Measurements from ENCODE around the gene PSMA6.

DNA sequence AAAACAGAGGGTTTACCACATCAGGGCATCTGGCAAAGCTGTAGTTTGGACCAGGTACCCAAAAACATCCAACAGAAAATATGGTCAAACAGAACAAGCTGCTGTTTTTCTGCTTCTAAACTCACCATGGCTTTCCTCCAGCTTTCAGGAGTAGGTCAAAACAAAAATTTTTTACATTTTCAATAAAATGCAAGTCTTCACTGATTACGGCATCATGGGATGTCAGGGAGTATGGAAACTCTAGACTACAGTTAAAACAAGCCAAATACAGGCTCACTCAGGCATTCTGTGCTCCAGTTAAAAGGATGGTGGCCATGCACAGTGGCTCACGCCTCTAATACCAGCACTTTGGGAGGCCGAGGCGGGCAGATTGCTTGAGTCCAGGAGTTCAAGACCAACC is 47.1 kb upstream of the PSMA6 start:
- TF ChIP-seq, protein P1, sequence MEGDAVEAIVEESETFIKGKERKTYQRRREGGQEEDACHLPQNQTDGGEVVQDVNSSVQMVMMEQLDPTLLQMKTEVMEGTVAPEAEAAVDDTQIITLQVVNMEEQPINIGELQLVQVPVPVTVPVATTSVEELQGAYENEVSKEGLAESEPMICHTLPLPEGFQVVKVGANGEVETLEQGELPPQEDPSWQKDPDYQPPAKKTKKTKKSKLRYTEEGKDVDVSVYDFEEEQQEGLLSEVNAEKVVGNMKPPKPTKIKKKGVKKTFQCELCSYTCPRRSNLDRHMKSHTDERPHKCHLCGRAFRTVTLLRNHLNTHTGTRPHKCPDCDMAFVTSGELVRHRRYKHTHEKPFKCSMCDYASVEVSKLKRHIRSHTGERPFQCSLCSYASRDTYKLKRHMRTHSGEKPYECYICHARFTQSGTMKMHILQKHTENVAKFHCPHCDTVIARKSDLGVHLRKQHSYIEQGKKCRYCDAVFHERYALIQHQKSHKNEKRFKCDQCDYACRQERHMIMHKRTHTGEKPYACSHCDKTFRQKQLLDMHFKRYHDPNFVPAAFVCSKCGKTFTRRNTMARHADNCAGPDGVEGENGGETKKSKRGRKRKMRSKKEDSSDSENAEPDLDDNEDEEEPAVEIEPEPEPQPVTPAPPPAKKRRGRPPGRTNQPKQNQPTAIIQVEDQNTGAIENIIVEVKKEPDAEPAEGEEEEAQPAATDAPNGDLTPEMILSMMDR (conservative IDR thresholded peaks at IDR 0.05; ENCODE audit: low read depth, low read length): no peak
- no peak for TF ChIP-seq EZH2 (IDR thresholded peaks at IDR 0.05; ENCODE audit: borderline replicate concordance, low read depth, low read length, poor library complexity, severe bottlenecking)
